Activated CD8-positive, alpha-beta T cell treated with anti-CD3 and anti-CD28 coated beads for 36 hours (primary cell): ENCODE data around the gene DNM3. TPM values are rescaled to one million over a fixed set of nuclear protein-coding genes. Genes with fewer than 3 reads are reported as not detected.

Experiments used
- ATAC-seq: fragments of 200-7000 bp; cut with Tn5 transposase; one replicate; pipeline ENCODE4 v1.10.0; 2021; ENCODE audit warnings: mild to moderate bottlenecking, moderate library complexity
- CTCF ChIA-PET: fragments of 350-600 bp; sonication (Branson Sonifier 250); formaldehyde crosslinking; loops from one replicate; lab custom pipeline; 2021; ENCODE audit warnings: antibody characterized with exemption; lab: Charles Lee
- POLR2A ChIA-PET: fragments of 350-600 bp; sonication (Branson Sonifier 250); formaldehyde crosslinking; loops from one replicate; lab custom pipeline; 2021; ENCODE audit warnings: antibody characterized with exemption; lab: Charles Lee
- DNase-seq: peaks from one replicate; pipeline ENCODE4 v3.0.0-alpha.2; 2020
- H3K27ac Mint-ChIP-seq: one replicate; pipeline ENCODE4 v1.8.0; 2021; ENCODE audit warnings: mild to moderate bottlenecking, mixed read lengths
- H3K27me3 Mint-ChIP-seq: one replicate; pipeline ENCODE4 v1.8.0; 2021; ENCODE audit warnings: mixed read lengths
- H3K36me3 Mint-ChIP-seq: one replicate; pipeline ENCODE4 v1.8.0; 2021; ENCODE audit warnings: low read depth, mixed read lengths
- H3K4me1 Mint-ChIP-seq: one replicate; pipeline ENCODE4 v1.8.0; 2021; ENCODE audit warnings: low read depth, mixed read lengths
- H3K4me3 Mint-ChIP-seq: one replicate; pipeline ENCODE4 v1.8.0; 2021; ENCODE audit warnings: mild to moderate bottlenecking, moderate library complexity, mixed read lengths
- H3K9me3 Mint-ChIP-seq: one replicate; pipeline ENCODE4 v1.8.0; 2021; ENCODE audit warnings: mixed read lengths
- intact Hi-C: fragments of 100-400 bp; cut with micrococcal nuclease; formaldehyde crosslinking; loops from one replicate; pipeline ENCODE4 v1.10.0; 2022
- total RNA-seq, 2 experiments: library from RNA; stranded (reverse); gene quantifications; one replicate each; pipeline ENCODE4 v1.2.3, GENCODE V29; 2021
- TF ChIP-seq, protein P1 (sequence below): fragments of 200-600 bp; IDR thresholded peaks from one replicate; pipeline ENCODE4 v1.8.0; 2022; ENCODE audit warnings: antibody characterized with exemption, mild to moderate bottlenecking

DNM3 gene
- total RNA-seq, 2 experiments from 2014 or later, result 0.58 to 1.1 TPM

DNA sequence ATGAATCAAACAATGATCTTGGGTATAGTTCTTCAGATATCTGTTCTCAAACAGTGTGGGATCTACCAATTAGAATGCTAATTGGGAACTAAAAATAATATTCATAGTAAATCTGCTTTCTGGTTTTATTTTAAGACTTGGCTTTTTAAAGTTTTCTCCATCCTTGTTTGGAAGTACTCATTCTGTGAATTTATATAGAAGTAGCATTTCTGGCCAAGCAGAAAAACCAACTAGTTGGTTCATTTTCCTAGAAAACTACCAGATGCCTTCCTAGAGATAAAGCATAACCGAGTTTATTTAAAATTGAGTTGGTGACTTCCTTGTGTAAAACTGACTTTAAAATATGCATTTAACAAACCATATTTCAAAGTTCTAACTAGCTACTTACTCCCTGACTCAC, 48.8 kb downstream of the DNM3 start:
- no peak overlapping the region for H3K4me3 Mint-ChIP-seq

DNA sequence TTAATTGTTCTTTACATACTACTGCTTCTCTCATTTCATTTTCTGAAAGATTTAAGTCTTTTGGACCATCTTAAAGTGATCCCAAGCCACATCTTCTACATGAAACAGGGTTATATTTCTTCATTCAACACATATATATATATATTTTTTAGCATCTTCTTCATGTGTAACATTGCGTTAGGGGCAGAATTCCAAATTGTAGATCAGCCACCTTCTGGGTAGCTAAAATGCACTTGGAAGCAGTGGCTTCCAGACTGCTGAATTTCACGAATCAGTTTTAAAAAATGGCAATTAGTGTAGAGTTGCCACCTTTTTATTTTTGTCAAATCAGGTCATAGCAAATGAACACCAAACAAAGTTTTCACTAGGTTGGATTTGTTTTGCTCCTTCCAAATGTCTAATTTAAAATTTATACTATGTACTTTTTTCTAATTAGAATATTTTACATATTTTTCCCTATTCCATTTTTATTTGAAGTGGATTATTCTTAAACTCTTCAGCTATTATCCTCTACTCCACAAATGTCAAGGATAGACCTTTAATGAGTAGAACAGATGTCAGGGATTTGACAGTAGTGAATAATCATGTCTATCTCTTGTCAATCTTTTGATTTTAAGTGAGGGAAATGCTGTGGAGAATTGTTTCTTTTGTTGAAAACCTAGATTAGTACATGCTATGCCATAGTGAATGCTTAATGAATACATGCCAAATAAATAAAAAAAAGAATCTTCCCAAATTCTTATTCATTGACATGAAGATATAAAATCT, 55.8 kb downstream of the DNM3 start:
- Mint-ChIP-seq H3K27ac (no peak overlapping the region), H3K4me1 (no peaks in the 10 kb centered on the region), H3K9me3 (no peaks in the 10 kb centered on the region), H3K27me3 (peaks cover 2% of the 10 kb centered on the region), H3K4me3 (no peak overlapping the region), H3K36me3 (no peaks in the 10 kb centered on the region)
- ChIA-PET POLR2A (no interaction called here), CTCF (no interaction called here)
- intact Hi-C loops, result no loop called here
- ATAC-seq (no peak), DNase-seq (no peak)
- TF ChIP-seq, protein P1, sequence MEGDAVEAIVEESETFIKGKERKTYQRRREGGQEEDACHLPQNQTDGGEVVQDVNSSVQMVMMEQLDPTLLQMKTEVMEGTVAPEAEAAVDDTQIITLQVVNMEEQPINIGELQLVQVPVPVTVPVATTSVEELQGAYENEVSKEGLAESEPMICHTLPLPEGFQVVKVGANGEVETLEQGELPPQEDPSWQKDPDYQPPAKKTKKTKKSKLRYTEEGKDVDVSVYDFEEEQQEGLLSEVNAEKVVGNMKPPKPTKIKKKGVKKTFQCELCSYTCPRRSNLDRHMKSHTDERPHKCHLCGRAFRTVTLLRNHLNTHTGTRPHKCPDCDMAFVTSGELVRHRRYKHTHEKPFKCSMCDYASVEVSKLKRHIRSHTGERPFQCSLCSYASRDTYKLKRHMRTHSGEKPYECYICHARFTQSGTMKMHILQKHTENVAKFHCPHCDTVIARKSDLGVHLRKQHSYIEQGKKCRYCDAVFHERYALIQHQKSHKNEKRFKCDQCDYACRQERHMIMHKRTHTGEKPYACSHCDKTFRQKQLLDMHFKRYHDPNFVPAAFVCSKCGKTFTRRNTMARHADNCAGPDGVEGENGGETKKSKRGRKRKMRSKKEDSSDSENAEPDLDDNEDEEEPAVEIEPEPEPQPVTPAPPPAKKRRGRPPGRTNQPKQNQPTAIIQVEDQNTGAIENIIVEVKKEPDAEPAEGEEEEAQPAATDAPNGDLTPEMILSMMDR, result no peak

More for the DNA sequence above, 48.8 kb downstream of the DNM3 start:
- ChIA-PET CTCF (interaction anchor here (1.2 to 1.3 kb wide), 3 partner anchors 28 to 246 kb away, joined by 3 to 4 read pairs (median 3); no protein-coding TSS in a partner anchor), POLR2A (no interaction called here)
- Mint-ChIP-seq H3K27ac (no peak overlapping the region), H3K9me3 (no peaks in the 10 kb centered on the region), H3K27me3 (peaks cover 2% of the 10 kb centered on the region), H3K4me1 (no peaks in the 10 kb centered on the region), H3K36me3 (no peaks in the 10 kb centered on the region)
- DNase-seq (no peak), ATAC-seq (no peak)
- intact Hi-C loops, result no loop called here
- TF ChIP-seq, protein P1, result no peak

DNA sequence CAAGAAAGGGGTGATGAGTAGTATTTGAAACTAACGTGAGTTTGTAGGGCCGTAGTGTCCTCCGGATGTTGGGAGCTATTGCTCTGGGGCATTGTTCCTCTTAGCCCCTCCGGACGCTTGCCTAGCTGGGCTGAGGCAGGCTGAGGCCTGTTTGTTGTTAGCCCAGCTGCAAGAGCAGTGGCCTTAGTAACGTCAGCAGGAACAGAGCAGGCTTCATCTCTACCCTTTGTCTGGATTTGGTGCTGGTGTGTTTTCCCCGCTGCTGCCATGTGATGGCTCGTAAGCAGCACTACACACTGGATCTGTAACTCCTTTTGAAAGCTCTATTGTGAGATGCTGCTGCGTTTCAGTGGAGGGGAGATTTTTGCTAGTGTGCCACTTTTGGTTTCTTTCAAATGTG, 57.6 kb downstream of the DNM3 start:
- H3K9me3 Mint-ChIP-seq, result no peaks in the 10 kb centered on the region
- ATAC-seq (no peak), DNase-seq (no peak)
- peaks cover 2% of the 10 kb centered on the region for H3K27me3 Mint-ChIP-seq
- no peak overlapping the region for H3K27ac Mint-ChIP-seq
- ChIA-PET POLR2A (no interaction called here), CTCF (no interaction called here)
- TF ChIP-seq, protein P1, result no peak
- no peaks in the 10 kb centered on the region for H3K36me3 Mint-ChIP-seq
- H3K4me3 Mint-ChIP-seq, result no peak overlapping the region
- H3K4me1 Mint-ChIP-seq, result peaks cover 2% of the 10 kb centered on the region
- intact Hi-C loops, result no loop called here

DNA sequence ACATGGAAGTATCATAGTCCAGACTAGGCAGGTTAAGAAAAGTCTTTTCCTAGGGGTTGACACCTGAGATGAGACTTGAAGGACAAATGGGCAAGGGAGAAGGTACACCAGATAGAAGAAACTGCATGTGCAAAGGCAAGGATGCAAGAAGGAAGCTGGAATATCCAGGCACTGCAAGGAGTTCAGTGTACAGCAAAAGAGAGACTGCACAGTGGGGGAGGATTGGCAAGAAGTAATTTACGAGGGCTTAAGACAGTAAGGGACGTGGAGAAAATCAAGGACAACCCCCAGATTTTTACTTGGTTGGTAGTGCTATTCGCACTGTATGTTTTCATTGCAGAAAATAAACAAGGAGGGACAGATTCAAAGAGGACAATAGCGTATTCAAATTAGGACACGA, 58.5 kb downstream of the DNM3 start:
- Mint-ChIP-seq H3K36me3 (no peaks in the 10 kb centered on the region), H3K27me3 (no peaks in the 10 kb centered on the region), H3K9me3 (no peaks in the 10 kb centered on the region), H3K4me1 (peaks cover 2% of the 10 kb centered on the region), H3K27ac (no peak overlapping the region), H3K4me3 (no peak overlapping the region)
- ATAC-seq (no peak), DNase-seq (no peak)
- POLR2A ChIA-PET, result no interaction called here
- intact Hi-C loops, result no loop called here
- CTCF ChIA-PET, result no interaction called here
- TF ChIP-seq, protein P1, result no peak

DNA sequence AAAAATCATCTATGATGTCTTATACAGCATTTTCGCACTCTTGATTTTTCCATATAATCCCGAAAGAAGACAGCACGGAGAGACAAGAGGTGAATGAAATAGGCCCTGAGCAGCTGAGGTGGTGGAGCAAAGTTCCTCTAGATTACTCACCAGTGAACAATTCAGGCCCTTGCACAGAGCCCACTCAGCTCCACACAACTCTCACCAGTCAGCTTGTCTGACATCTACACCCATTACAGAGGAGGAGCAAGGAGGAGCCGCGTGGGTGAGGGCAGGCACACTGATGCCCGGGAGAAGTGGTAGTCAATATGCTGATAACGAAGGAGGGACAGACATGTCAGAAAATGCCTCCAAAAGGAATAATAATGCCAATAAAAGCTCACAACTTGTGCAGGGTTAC, 59.9 kb downstream of the DNM3 start:
- no peaks in the 10 kb centered on the region for H3K9me3 Mint-ChIP-seq
- TF ChIP-seq, protein P1, result no peak
- intact Hi-C loops, result no loop called here
- no peak for ATAC-seq
- DNase-seq, result no peak
- ChIA-PET POLR2A (no interaction called here), CTCF (no interaction called here)
- peaks cover 2% of the 10 kb centered on the region for H3K4me1 Mint-ChIP-seq
- H3K36me3 Mint-ChIP-seq, result no peaks in the 10 kb centered on the region
- H3K27me3 Mint-ChIP-seq, result no peaks in the 10 kb centered on the region
- H3K27ac Mint-ChIP-seq, result no peak overlapping the region
- no peak overlapping the region for H3K4me3 Mint-ChIP-seq
